SK-N-MC (cell line): ENCODE results near the gene ANKRD26.

Experiments used
- EZH2 ChIP-seq: fragments of 200-600 bp; sonication (generic); IDR thresholded peaks from one replicate; pipeline ENCODE4 v1.6.1; 2017; ENCODE audit warnings: antibody characterized with exemption
- FOXP2 ChIP-seq: optimal IDR thresholded peaks from 2 replicates; pipeline ENCODE3; 2011; ENCODE audit warnings: mild to moderate bottlenecking, moderate library complexity; ENCODE audit not compliant: insufficient read depth; ENCODE audit errors: extremely low read length, control extremely low read depth
- POLR2AphosphoS5 ChIP-seq: IDR thresholded peaks from 2 replicates; pipeline ENCODE4 v1.6.1; 2012; ENCODE audit warnings: mild to moderate bottlenecking, low read depth, low read length, borderline replicate concordance

DNA sequence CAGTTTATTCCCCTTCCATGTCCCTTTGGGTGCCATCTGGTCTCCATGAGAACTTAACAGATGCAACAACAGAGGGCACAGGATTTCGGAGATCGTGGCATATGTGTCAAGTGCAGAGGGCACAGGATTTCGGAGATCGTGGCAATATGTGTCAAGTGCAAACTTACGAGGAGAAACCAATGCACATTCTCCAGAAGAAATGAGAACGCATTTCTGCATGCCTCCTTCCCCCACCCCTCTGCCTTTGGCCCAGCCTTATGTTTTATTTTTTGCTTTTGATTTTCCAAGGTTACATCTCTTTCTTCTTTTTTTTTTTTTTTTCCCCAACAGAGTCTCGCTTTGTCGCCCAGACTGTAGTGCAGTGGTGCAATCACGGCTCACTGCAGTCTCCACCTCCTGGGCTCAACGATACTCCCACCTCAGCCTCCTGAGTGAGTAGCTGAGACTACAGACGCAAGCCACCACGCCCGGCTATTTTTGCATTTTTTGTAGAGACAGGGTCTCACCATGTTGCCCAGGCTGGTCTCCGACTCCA lies 586 bp upstream of the ANKRD26 start:
- TF ChIP-seq EZH2 (no peak), POLR2AphosphoS5 (no peak), FOXP2 (no peak)
